ENCODE results near the gene PNMA1.
A peak's percentile ranks its signal among the peaks of the same experiment; 100 is the strongest.

PNMA1 gene

DNA sequence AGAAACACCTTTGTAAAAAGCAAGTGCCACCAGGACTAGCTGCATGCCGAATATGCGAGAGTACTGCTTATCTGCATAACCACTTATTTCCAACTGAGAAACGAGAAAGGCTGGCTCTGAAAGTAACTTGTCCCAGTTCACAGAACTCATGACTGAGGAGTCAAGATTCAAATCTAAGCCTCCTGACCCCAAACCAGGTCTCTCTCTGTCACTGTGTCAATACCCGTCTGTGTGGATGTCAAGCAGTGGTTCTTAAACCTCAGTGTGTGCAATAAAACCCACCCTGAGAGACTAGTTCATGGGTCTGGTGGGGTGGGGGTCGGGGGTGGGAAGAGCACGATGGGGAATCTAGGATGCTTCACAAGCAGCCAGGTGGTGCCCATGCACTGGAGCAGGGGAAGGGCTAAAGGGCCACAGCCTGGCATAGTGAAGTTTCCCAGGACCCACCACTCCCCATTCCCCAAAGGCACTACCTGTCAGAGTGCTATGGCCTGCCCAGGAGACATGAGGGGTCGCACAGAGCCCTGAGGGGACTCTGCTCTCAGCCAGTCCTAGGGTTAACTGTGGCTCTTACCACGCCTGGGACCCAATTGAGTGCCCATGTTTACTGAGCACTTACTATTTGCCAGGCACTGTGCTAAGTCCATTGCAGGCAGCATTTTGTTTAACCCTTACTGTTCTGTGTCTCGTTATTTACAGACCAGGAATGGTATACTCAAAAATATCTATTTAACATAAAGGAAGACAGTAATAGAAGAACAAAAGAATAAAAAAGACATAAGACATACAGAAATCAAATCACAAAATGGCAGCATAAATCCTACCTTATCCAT is 33.4 kb upstream of the PNMA1 start:
- H3K4me1 ChIP-seq (ENCODE audit: control insufficient read depth in 1 of 2, insufficient read depth in 2 of 2, low read length in 2 of 2) = peaks cover 67 to 76% of the 10 kb centered on the region in 2 experiments
- WGBS (ENCODE audit: extremely low coverage, insufficient coverage, insufficient read length) = no CpG with 5 or more reads among the region's 9 CpGs
- H3K27ac ChIP-seq (ENCODE audit: low read depth, low read length) = peak overlapping the region; percentile 40
- no peak overlapping the region for H2BK120ac ChIP-seq (ENCODE audit: insufficient read depth, low read length, poor library complexity)
- peak overlapping the region; percentile 53 for H3K4ac ChIP-seq (ENCODE audit: low read depth, low read length)
- DNase-seq = no peak
- H3K18ac ChIP-seq (ENCODE audit: low read length) = peak overlapping the region; percentile 16
- H2AFZ ChIP-seq (ENCODE audit: insufficient read depth, low read length, poor library complexity) = no peak overlapping the region
- H4K91ac ChIP-seq (ENCODE audit: low read depth, low read length) = peak overlapping the region; percentile 20
- no peak overlapping the region for H2BK5ac ChIP-seq (ENCODE audit: low read depth, low read length, poor library complexity)
- peaks cover 16% of the 10 kb centered on the region for H3K79me1 ChIP-seq (ENCODE audit: low read length)
- no peaks in the 10 kb centered on the region for H3K36me3 ChIP-seq (ENCODE audit: control insufficient read depth in 1 of 2, insufficient read depth in 2 of 2, low read length in 2 of 2)
- peak overlapping the region; percentile 3 for H4K8ac ChIP-seq (ENCODE audit: low read depth, low read length)
- H3K27me3 ChIP-seq (ENCODE audit: insufficient read depth, low read length) = no peaks in the 10 kb centered on the region
- no peak overlapping the region for H2AK5ac ChIP-seq (ENCODE audit: low read length)
- no peak overlapping the region for H2BK12ac ChIP-seq (ENCODE audit: low read length)
- peaks cover 42% of the 10 kb centered on the region for H3K79me2 ChIP-seq (ENCODE audit: control insufficient read depth, insufficient read depth, low read length, poor library complexity)
- no peak overlapping the region for H3K4me3 ChIP-seq (ENCODE audit: low read depth, low read length)
- no peaks in the 10 kb centered on the region for H3K9me3 ChIP-seq (ENCODE audit: insufficient read depth, low read depth, low read length)
- H4K12ac ChIP-seq (ENCODE audit: low read depth, low read length) = no peak overlapping the region
- no peak overlapping the region for H3K9ac ChIP-seq (ENCODE audit: low read length)
- H3K23ac ChIP-seq (ENCODE audit: low read length) = no peak overlapping the region
- peak overlapping the region; percentile 13 for H3K4me2 ChIP-seq (ENCODE audit: low read length)
- peak overlapping the region; percentile 25 for H3K14ac ChIP-seq (ENCODE audit: low read length)

DNA sequence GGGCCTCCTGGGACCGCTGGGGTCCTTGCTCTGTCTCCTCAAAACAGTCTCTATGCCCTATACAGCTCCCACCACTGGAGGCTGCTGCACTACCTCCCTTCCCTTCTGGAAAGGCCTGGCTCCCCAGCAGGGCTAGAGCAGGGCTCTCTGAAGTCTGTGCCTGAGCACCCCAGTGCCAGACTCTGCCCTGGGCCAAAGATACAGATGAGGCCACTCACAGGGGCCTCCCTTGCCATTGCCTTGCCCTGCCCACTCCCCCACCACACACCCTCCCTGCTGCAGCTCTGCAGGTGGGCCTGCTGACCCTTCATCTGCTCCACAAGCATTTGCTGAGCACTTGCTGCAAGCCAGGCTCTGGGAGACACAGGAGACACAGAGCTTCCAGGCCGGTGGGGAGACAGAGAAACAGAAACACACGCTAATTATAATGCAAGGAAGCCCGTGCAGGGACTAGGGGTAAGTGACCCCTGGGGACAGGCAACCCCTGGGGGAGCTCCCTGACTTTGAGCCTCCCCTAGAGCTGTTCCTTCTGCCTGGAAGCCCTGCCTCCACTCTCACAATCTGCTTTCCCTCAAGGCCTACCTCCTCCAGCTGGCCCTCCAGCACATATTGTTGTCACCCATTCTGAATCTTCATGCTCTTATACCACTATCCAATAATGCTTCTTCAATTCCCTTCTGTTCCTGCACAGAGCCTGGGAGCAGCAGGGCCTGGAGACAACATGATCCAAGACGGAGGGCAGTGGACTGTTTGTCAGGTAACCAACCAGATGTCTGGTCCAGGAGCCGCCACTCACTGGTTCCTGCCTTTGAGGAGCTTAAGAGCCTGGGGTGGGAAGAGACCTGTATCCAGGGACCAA is 32.6 kb upstream of the PNMA1 start:
- H3K27me3 ChIP-seq (ENCODE audit: insufficient read depth, low read length) = no peaks in the 10 kb centered on the region
- no peak overlapping the region for H3K23ac ChIP-seq (ENCODE audit: low read length)
- no peak overlapping the region for H2BK12ac ChIP-seq (ENCODE audit: low read length)
- peak overlapping the region; percentile 40 for H3K27ac ChIP-seq (ENCODE audit: low read depth, low read length)
- no peak overlapping the region for H4K12ac ChIP-seq (ENCODE audit: low read depth, low read length)
- H2BK5ac ChIP-seq (ENCODE audit: low read depth, low read length, poor library complexity) = peak overlapping the region; percentile 3
- no peak overlapping the region for H2AFZ ChIP-seq (ENCODE audit: insufficient read depth, low read length, poor library complexity)
- H4K91ac ChIP-seq (ENCODE audit: low read depth, low read length) = peak overlapping the region; percentile 20
- no peaks in the 10 kb centered on the region for H3K9me3 ChIP-seq (ENCODE audit: insufficient read depth, low read depth, low read length)
- no CpG with 5 or more reads among the region's 6 CpGs for WGBS (ENCODE audit: extremely low coverage, insufficient coverage, insufficient read length)
- peak overlapping the region; percentile 27 for H3K18ac ChIP-seq (ENCODE audit: low read length)
- peak overlapping the region; percentile 53 for H3K4ac ChIP-seq (ENCODE audit: low read depth, low read length)
- peaks cover 21% of the 10 kb centered on the region for H3K79me1 ChIP-seq (ENCODE audit: low read length)
- no peak overlapping the region for H2AK5ac ChIP-seq (ENCODE audit: low read length)
- no peak for DNase-seq
- H3K4me1 ChIP-seq (ENCODE audit: control insufficient read depth in 1 of 2, insufficient read depth in 2 of 2, low read length in 2 of 2) = peaks cover 67 to 78% of the 10 kb centered on the region in 2 experiments
- no peaks in the 10 kb centered on the region for H3K36me3 ChIP-seq (ENCODE audit: control insufficient read depth in 1 of 2, insufficient read depth in 2 of 2, low read length in 2 of 2)
- no peak overlapping the region for H3K9ac ChIP-seq (ENCODE audit: low read length)
- no peak overlapping the region for H4K8ac ChIP-seq (ENCODE audit: low read depth, low read length)
- no peak overlapping the region for H3K4me3 ChIP-seq (ENCODE audit: low read depth, low read length)
- H3K79me2 ChIP-seq (ENCODE audit: control insufficient read depth, insufficient read depth, low read length, poor library complexity) = peaks cover 44% of the 10 kb centered on the region
- peak overlapping the region; percentile 13 for H3K4me2 ChIP-seq (ENCODE audit: low read length)
- H3K14ac ChIP-seq (ENCODE audit: low read length) = no peak overlapping the region
- H2BK120ac ChIP-seq (ENCODE audit: insufficient read depth, low read length, poor library complexity) = no peak overlapping the region

DNA sequence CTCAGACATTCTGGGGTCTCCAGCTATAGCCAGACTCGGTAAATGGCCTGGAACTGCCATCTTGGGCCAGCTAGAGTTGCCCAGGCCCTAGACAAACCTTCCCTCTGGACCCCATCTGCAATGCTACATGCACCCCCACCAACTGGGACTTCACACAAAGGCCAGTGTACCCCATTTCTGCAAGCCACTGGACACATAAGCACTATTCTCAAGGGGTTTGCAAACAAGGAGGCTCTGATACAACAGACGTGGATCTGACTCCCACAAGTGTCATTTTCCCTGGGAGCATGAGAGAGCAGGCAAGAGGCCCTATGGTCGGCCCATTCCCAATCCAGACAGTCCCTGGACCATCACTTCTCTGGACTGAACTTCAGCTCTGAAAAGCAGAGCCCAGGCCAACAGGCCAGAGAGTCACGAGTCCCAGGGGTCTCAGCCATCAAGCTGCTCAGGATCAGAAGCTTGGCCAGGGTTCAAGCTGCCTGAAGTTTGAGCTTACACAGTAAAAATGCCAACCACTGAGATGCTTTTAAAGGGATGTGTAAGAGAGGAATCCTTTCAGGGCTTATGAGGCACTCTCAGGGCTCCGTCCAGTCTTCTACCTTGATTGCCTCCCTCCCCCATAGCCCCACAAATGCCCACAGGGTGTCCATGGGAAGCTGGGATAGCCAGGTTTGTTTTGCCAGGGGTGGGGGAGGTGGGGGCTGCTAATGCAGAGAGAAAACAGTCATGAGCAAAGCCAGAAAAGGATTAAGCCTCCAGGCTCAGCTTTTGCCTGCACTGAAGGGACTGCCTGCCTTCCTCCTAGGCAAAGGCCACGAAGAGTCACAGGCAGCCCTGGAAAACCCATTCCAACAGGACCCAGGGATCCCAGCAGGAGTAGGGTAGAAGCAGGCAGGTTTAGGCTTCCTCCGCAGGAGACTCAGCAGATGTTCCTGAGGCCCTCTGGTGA is 31.7 kb upstream of the PNMA1 start:
- peaks cover 72 to 78% of the 10 kb centered on the region in 2 experiments for H3K4me1 ChIP-seq (ENCODE audit: control insufficient read depth in 1 of 2, insufficient read depth in 2 of 2, low read length in 2 of 2)
- no peak overlapping the region for H2BK5ac ChIP-seq (ENCODE audit: low read depth, low read length, poor library complexity)
- no peak overlapping the region for H3K14ac ChIP-seq (ENCODE audit: low read length)
- no peak overlapping the region for H4K12ac ChIP-seq (ENCODE audit: low read depth, low read length)
- H4K8ac ChIP-seq (ENCODE audit: low read depth, low read length) = no peak overlapping the region
- peak overlapping the region; percentile 77 for H3K4ac ChIP-seq (ENCODE audit: low read depth, low read length)
- peak overlapping the region; percentile 15 for H2AK5ac ChIP-seq (ENCODE audit: low read length)
- no peaks in the 10 kb centered on the region for H3K9me3 ChIP-seq (ENCODE audit: insufficient read depth, low read depth, low read length)
- peaks cover 28% of the 10 kb centered on the region for H3K79me1 ChIP-seq (ENCODE audit: low read length)
- no peak overlapping the region for H3K4me2 ChIP-seq (ENCODE audit: low read length)
- H3K27ac ChIP-seq (ENCODE audit: low read depth, low read length) = peak overlapping the region; percentile 9
- no peak overlapping the region for H4K91ac ChIP-seq (ENCODE audit: low read depth, low read length)
- H3K79me2 ChIP-seq (ENCODE audit: control insufficient read depth, insufficient read depth, low read length, poor library complexity) = peaks cover 41% of the 10 kb centered on the region
- H2BK120ac ChIP-seq (ENCODE audit: insufficient read depth, low read length, poor library complexity) = no peak overlapping the region
- no CpG with 5 or more reads among the region's 7 CpGs for WGBS (ENCODE audit: extremely low coverage, insufficient coverage, insufficient read length)
- H3K23ac ChIP-seq (ENCODE audit: low read length) = no peak overlapping the region
- H3K9ac ChIP-seq (ENCODE audit: low read length) = no peak overlapping the region
- no peak overlapping the region for H2BK12ac ChIP-seq (ENCODE audit: low read length)
- peak overlapping the region; percentile 48 for H3K18ac ChIP-seq (ENCODE audit: low read length)
- peak overlapping the region; percentile 5 for H2AFZ ChIP-seq (ENCODE audit: insufficient read depth, low read length, poor library complexity)
- no peaks in the 10 kb centered on the region for H3K36me3 ChIP-seq (ENCODE audit: control insufficient read depth in 1 of 2, insufficient read depth in 2 of 2, low read length in 2 of 2)
- no peak overlapping the region for H3K4me3 ChIP-seq (ENCODE audit: low read depth, low read length)
- DNase-seq = no peak
- no peaks in the 10 kb centered on the region for H3K27me3 ChIP-seq (ENCODE audit: insufficient read depth, low read length)
